WTC11 (cell line): Measurements from ENCODE around the gene BFSP1. TPM values are rescaled to one million over a fixed set of nuclear protein-coding genes. Genes with fewer than 3 reads are reported as not detected.

Experiments
- ATAC-seq: fragments of 200-7000 bp; cut with Tn5 transposase; 2 replicates; pipeline ENCODE4 v1.10.0; 2021; ENCODE audit warnings: mild to moderate bottlenecking, moderate library complexity
- CTCF ChIA-PET: fragments of 300-600 bp; sonication (Branson Sonifier 250); formaldehyde crosslinking; loops from one replicate; lab custom pipeline; 2021; ENCODE audit warnings: antibody characterized with exemption; lab: Charles Lee
- POLR2A ChIA-PET: fragments of 350-600 bp; sonication (Branson Sonifier 250); formaldehyde crosslinking; loops from one replicate; lab custom pipeline; 2021; ENCODE audit warnings: antibody characterized with exemption; lab: Charles Lee
- DNase-seq: peaks from one replicate; pipeline ENCODE4 v3.0.0; 2021; ENCODE audit warnings: low spot score
- H3K27ac Mint-ChIP-seq: 2 replicates; pipeline ENCODE4 v1.8.0; 2021; ENCODE audit warnings: mixed read lengths
- H3K27me3 Mint-ChIP-seq: 2 replicates; pipeline ENCODE4 v1.8.0; 2021; ENCODE audit warnings: low read depth, mild to moderate bottlenecking, moderate library complexity, mixed read lengths
- H3K36me3 Mint-ChIP-seq: 2 replicates; pipeline ENCODE4 v1.8.0; 2021; ENCODE audit warnings: mixed read lengths
- H3K4me1 Mint-ChIP-seq: 2 replicates; pipeline ENCODE4 v1.8.0; 2022; ENCODE audit warnings: mixed read lengths
- H3K4me3 Mint-ChIP-seq: 2 replicates; pipeline ENCODE4 v1.8.0; 2021; ENCODE audit warnings: mild to moderate bottlenecking, moderate library complexity, mixed read lengths
- H3K9me3 Mint-ChIP-seq: 2 replicates; pipeline ENCODE4 v1.8.0; 2021; ENCODE audit warnings: mixed read lengths
- AR ChIP-seq: fragments of 250-450 bp; sonication (Bioruptor Pico); IDR thresholded peaks from 2 replicates; pipeline ENCODE4 v1.9.0; 2021; ENCODE audit warnings: mild to moderate bottlenecking
- ATF2 ChIP-seq: sonication (generic); formaldehyde crosslinking; IDR thresholded peaks from 2 replicates; pipeline ENCODE4 v1.8.1; 2022; ENCODE audit warnings: low read depth, missing genetic modification reagents, borderline replicate concordance
- ATF3 ChIP-seq: sonication (generic); formaldehyde crosslinking; conservative IDR thresholded peaks from 2 replicates; pipeline ENCODE4 v1.8.1; 2022; ENCODE audit warnings: mild to moderate bottlenecking, missing genetic modification reagents
- ATF6 ChIP-seq: sonication (generic); formaldehyde crosslinking; IDR thresholded peaks from 2 replicates; pipeline ENCODE4 v1.8.1; 2023; ENCODE audit warnings: mild to moderate bottlenecking, missing genetic modification reagents
- CBFB ChIP-seq: sonication (generic); formaldehyde crosslinking; IDR thresholded peaks from 2 replicates; pipeline ENCODE4 v1.8.1; 2022; ENCODE audit warnings: mild to moderate bottlenecking, low read depth, missing genetic modification reagents
- CREB1 ChIP-seq: sonication (generic); formaldehyde crosslinking; IDR thresholded peaks from 2 replicates; pipeline ENCODE4 v1.8.0; 2023; ENCODE audit warnings: mild to moderate bottlenecking, missing genetic modification reagents
- ELF4 ChIP-seq: sonication (generic); formaldehyde crosslinking; IDR thresholded peaks from 2 replicates; pipeline ENCODE4 v1.8.1; 2022; ENCODE audit warnings: low read depth, mild to moderate bottlenecking, moderate library complexity, missing genetic modification reagents
- EMX1 ChIP-seq: fragments of 250-450 bp; sonication (Bioruptor Pico); IDR thresholded peaks from 2 replicates; pipeline ENCODE4 v1.8.0; 2021; ENCODE audit warnings: mild to moderate bottlenecking
- ETV6 ChIP-seq: sonication (generic); formaldehyde crosslinking; IDR thresholded peaks from 2 replicates; pipeline ENCODE4 v1.8.1; 2022; ENCODE audit warnings: mild to moderate bottlenecking, missing genetic modification reagents
- FOXJ3 ChIP-seq: sonication (generic); formaldehyde crosslinking; IDR thresholded peaks from 2 replicates; pipeline ENCODE4 v1.9.0; 2021; ENCODE audit warnings: missing genetic modification reagents, mild to moderate bottlenecking, borderline replicate concordance
- FOXK1 ChIP-seq: sonication (generic); formaldehyde crosslinking; IDR thresholded peaks from 2 replicates; pipeline ENCODE4 v1.8.0; 2022; ENCODE audit warnings: mild to moderate bottlenecking, moderate library complexity, missing genetic modification reagents
- HMGA2 ChIP-seq: fragments of 250-450 bp; sonication (Bioruptor Pico); IDR thresholded peaks from 2 replicates; pipeline ENCODE4 v1.4.0; 2021; ENCODE audit warnings: mild to moderate bottlenecking, moderate library complexity
- JAZF1 ChIP-seq: fragments of 250-450 bp; sonication (Bioruptor Pico); IDR thresholded peaks from 2 replicates; pipeline ENCODE4 v1.9.0; 2021; ENCODE audit warnings: moderate library complexity, mild to moderate bottlenecking, inconsistent platforms
- NFE2L1 ChIP-seq: sonication (generic); formaldehyde crosslinking; IDR thresholded peaks from 2 replicates; pipeline ENCODE4 v1.8.1; 2023; ENCODE audit warnings: missing genetic modification reagents
- PREB ChIP-seq: sonication (generic); formaldehyde crosslinking; IDR thresholded peaks from 2 replicates; pipeline ENCODE4 v1.8.1; 2022; ENCODE audit warnings: mild to moderate bottlenecking, missing genetic modification reagents, moderate library complexity, borderline replicate concordance
- RORB ChIP-seq: fragments of 250-450 bp; sonication (Bioruptor Pico); IDR thresholded peaks from 2 replicates; pipeline ENCODE4 v1.9.0; 2021; ENCODE audit warnings: mild to moderate bottlenecking
- TP53 ChIP-seq: sonication (generic); formaldehyde crosslinking; IDR thresholded peaks from 2 replicates; pipeline ENCODE4 v1.8.1; 2023; ENCODE audit warnings: mild to moderate bottlenecking, missing genetic modification reagents
- ZBTB43 ChIP-seq: sonication (generic); formaldehyde crosslinking; IDR thresholded peaks from 2 replicates; pipeline ENCODE4 v1.8.1; 2023; ENCODE audit warnings: mild to moderate bottlenecking, missing genetic modification reagents
- ZNF232 ChIP-seq: sonication (generic); formaldehyde crosslinking; IDR thresholded peaks from 2 replicates; pipeline ENCODE4 v1.8.0; 2022; ENCODE audit warnings: mild to moderate bottlenecking, missing genetic modification reagents
- ZNF396 ChIP-seq: fragments of 250-450 bp; sonication (Bioruptor Pico); IDR thresholded peaks from 2 replicates; pipeline ENCODE4 v1.8.0; 2021; ENCODE audit warnings: mild to moderate bottlenecking, moderate library complexity, borderline replicate concordance
- ZNF425 ChIP-seq: fragments of 250-450 bp; sonication (Bioruptor Pico); conservative IDR thresholded peaks from 2 replicates; pipeline ENCODE4 v1.9.0; 2021; ENCODE audit warnings: mild to moderate bottlenecking
- ZNF512 ChIP-seq: sonication (generic); formaldehyde crosslinking; IDR thresholded peaks from 2 replicates; pipeline ENCODE4 v1.8.1; 2022; ENCODE audit warnings: missing genetic modification reagents, borderline replicate concordance
- total RNA-seq: library from RNA; stranded (reverse); gene quantifications from 3 replicates; pipeline ENCODE4 v1.2.3, GENCODE V29; 2021

BFSP1 gene
- total RNA-seq, 1 experiment from 2014 or later = 3.0 TPM

- TF ChIP-seq ZNF512 (no peak), ZBTB43 (CRISPR knock-in tag) (no peak), EMX1 (no peak), ZNF232 (no peak), FOXJ3 (CRISPR knock-in tag) (no peak), JAZF1 (no peak), ELF4 (CRISPR knock-in tag) (no peak), ETV6 (CRISPR knock-in tag) (no peak), NFE2L1 (CRISPR knock-in tag) (no peak)
Observed at GRCh38 chr20:17560344-17561074, 29.3 kb upstream of the BFSP1 start (continued).

- DNase-seq (no peak), ATAC-seq (no peak)
- Mint-ChIP-seq H3K27me3 (no peaks in the 10 kb centered on the region), H3K4me1 (peaks cover 28% of the 10 kb centered on the region), H3K36me3 (no peaks in the 10 kb centered on the region), H3K27ac (no peak overlapping the region), H3K9me3 (no peaks in the 10 kb centered on the region), H3K4me3 (no peak overlapping the region)
- ChIA-PET CTCF (interaction anchor here (1.0 to 2.1 kb wide), 4 partner anchors 10 to 58 kb away, joined by 3 to 6 read pairs (median 3); partner anchors contain the start of gene DSTN), POLR2A (no interaction called here)
- TF ChIP-seq HMGA2 (CRISPR knock-in tag) (no peak), TP53 (CRISPR knock-in tag) (no peak), FOXK1 (CRISPR knock-in tag) (no peak), AR (CRISPR knock-in tag) (no peak), ZBTB43 (CRISPR knock-in tag) (no peak), PREB (CRISPR knock-in tag) (no peak), RORB (CRISPR knock-in tag) (no peak), ZNF425 (CRISPR knock-in tag) (no peak), ATF3 (CRISPR knock-in tag) (no peak), ATF6 (CRISPR knock-in tag) (no peak), ZNF396 (no peak), ATF2 (CRISPR knock-in tag) (no peak), CREB1 (no peak), CBFB (no peak)
Observed at GRCh38 chr20:17559338-17559737, 28.2 kb upstream of the BFSP1 start.
